Measurements from ENCODE around the gene AHR. TPM values are rescaled to one million over a fixed set of nuclear protein-coding genes. Genes with fewer than 3 reads are reported as not detected.
A peak's percentile ranks its signal among the peaks of the same experiment; 100 is the strongest.

The AHR gene
- total RNA-seq, 1 experiment from 2014 or later = 72.7 TPM

DNA sequence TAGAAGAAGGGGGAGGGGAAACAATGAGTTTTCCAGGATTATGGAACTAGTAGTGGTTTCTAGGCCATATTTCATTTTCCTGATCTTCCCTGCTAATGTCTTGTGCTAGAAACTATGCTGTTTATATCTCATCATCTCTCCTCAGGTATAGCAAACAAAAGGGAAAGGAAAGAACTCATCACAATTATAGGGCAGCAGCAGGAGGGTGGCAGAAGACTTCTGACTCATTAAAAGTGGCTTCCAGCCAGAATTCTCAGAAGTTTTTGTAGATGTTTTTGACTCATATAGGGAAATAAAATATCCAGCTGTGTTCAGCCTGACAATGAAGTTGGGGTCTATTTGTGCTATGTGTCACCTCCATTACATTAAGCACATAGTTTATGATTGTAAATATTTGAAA is 6.5 kb downstream of the AHR start:
- BruUV-seq (replicated peaks) = no TSS peak
- no peaks in the 10 kb centered on the region for H3K27me3 ChIP-seq (ENCODE audit: low read length)
- H3K9ac ChIP-seq (ENCODE audit: low read length) = no peak overlapping the region
- H3F3A ChIP-seq (ENCODE audit: low read length, unreplicated experiment) = no peaks in the 10 kb centered on the region
- ATAC-seq (peak; percentile 84), DNase-seq (peak; percentile 97)
- H3K4me3 ChIP-seq (ENCODE audit: low read length) = peak overlapping the region; percentile 55
- no peak overlapping the region for H2AFZ ChIP-seq (ENCODE audit: low read length)
- peaks cover 1% of the 10 kb centered on the region; the same call in 1 of the 2 replicates for H3K36me3 ChIP-seq (ENCODE audit: low read depth, low read length)
- peaks cover 98% of the 10 kb centered on the region for H3K79me2 ChIP-seq (ENCODE audit: low read length)
- H3K4me2 ChIP-seq (ENCODE audit: low read length) = peak overlapping the region; percentile 75
- no peaks in the 10 kb centered on the region for H3K9me3 ChIP-seq (ENCODE audit: low read length)
- H3K4me1 ChIP-seq (ENCODE audit: insufficient read depth, low read length) = peaks cover 50% of the 10 kb centered on the region
- peaks cover 91% of the 10 kb centered on the region for H4K20me1 ChIP-seq (ENCODE audit: low read length)
- ChIA-PET POLR2A (ENCODE audit: unreplicated experiment) (interaction anchor here (0.5 kb wide), 1 partner anchor 372 kb away, joined by 5 read pairs; no protein-coding TSS in a partner anchor), CTCF (interaction anchor here (0.6 to 0.7 kb wide), 2 partner anchors 344 to 414 kb away, joined by 3 read pairs; no protein-coding TSS in a partner anchor)
- intact Hi-C loops (cut with micrococcal nuclease) = loop anchor here (1.0 to 10.0 kb wide), 9 partner anchors 21 to 500 kb away; partner anchors contain the start of gene AGR2
- TF ChIP-seq EZH2phosphoT487 (IDR thresholded peaks at IDR 0.05; ENCODE audit: borderline replicate concordance, low read length) = no peak
- TF ChIP-seq EZH2 (IDR thresholded peaks at IDR 0.05; ENCODE audit: low read length, unreplicated experiment) = no peak
- TF ChIP-seq, protein P1, sequence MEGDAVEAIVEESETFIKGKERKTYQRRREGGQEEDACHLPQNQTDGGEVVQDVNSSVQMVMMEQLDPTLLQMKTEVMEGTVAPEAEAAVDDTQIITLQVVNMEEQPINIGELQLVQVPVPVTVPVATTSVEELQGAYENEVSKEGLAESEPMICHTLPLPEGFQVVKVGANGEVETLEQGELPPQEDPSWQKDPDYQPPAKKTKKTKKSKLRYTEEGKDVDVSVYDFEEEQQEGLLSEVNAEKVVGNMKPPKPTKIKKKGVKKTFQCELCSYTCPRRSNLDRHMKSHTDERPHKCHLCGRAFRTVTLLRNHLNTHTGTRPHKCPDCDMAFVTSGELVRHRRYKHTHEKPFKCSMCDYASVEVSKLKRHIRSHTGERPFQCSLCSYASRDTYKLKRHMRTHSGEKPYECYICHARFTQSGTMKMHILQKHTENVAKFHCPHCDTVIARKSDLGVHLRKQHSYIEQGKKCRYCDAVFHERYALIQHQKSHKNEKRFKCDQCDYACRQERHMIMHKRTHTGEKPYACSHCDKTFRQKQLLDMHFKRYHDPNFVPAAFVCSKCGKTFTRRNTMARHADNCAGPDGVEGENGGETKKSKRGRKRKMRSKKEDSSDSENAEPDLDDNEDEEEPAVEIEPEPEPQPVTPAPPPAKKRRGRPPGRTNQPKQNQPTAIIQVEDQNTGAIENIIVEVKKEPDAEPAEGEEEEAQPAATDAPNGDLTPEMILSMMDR (conservative IDR thresholded peaks at IDR 0.05; ENCODE audit: low read depth, low read length) = no peak
- no peaks in the 10 kb centered on the region for H3K9me2 ChIP-seq (replicated peaks; ENCODE audit: low read length)
- H3K27ac ChIP-seq (ENCODE audit: low read length) = peak overlapping the region; percentile 73

DNA sequence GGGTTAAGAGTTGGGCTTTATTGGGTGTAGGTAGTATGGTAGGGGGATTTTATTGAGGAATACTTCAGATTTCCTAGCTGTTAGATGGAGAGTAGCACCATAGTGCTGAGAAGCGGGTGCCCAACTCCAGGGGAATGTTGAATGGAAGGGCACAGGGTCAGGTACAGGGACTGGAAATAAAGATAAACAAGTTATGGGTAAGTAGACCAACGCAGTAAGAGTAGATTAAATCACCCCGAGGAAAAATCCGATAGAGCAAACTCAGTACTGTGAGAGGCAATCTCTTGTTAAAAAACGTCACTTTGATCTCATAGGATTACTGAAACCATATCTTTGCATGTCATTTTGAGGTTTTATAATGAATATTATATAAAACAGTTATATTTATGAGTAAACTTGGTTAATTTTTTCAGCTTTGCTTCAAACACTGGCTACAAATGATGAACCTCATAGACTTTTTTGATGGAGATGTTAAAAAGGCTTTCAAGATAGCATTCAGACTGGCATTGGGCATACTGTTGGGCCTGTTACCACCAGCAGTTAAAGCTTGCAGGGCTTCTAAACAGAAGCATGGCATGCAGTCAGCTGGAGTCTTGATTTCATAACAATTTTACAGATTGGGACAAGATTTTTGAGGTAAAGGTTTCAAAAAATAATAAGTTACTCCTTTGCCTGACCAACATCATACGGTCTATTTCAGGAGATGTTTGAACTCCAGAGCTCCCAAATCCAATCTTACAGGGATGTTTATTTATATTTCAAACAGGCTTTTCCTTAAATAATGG is 7.1 kb downstream of the AHR start:
- Histone ChIP-seq H3F3A (ENCODE audit: low read length, unreplicated experiment) (no peaks in the 10 kb centered on the region), H3K27ac (ENCODE audit: low read length) (peak overlapping the region; percentile 73), H3K79me2 (ENCODE audit: low read length) (peaks cover 97% of the 10 kb centered on the region), H3K9me3 (ENCODE audit: low read length) (no peaks in the 10 kb centered on the region), H2AFZ (ENCODE audit: low read length) (no peak overlapping the region), H3K36me3 (ENCODE audit: low read depth, low read length) (peaks cover 4% of the 10 kb centered on the region; the same call in 1 of the 2 replicates), H3K9ac (ENCODE audit: low read length) (0 out of 2 replicates have a peak overlapping the region, but pooled peaks have one; percentile 6), H4K20me1 (ENCODE audit: low read length) (peaks cover 88% of the 10 kb centered on the region), H3K4me3 (ENCODE audit: low read length) (peak overlapping the region; percentile 41), H3K4me1 (ENCODE audit: insufficient read depth, low read length) (peaks cover 50% of the 10 kb centered on the region), H3K27me3 (ENCODE audit: low read length) (no peaks in the 10 kb centered on the region), H3K9me2 (replicated peaks; ENCODE audit: low read length) (no peaks in the 10 kb centered on the region), H3K4me2 (ENCODE audit: low read length) (peak overlapping the region; percentile 75)
- TF ChIP-seq EZH2phosphoT487 (IDR thresholded peaks at IDR 0.05; ENCODE audit: borderline replicate concordance, low read length) = no peak
- TF ChIP-seq, protein P1 (conservative IDR thresholded peaks at IDR 0.05; ENCODE audit: low read depth, low read length) = no peak
- no peak for TF ChIP-seq EZH2 (IDR thresholded peaks at IDR 0.05; ENCODE audit: low read length, unreplicated experiment)
- ChIA-PET POLR2A (ENCODE audit: unreplicated experiment) (interaction anchor here (0.5 kb wide), 2 partner anchors 344 to 373 kb away, joined by 5 to 11 read pairs; no protein-coding TSS in a partner anchor), CTCF (interaction anchor here (0.6 to 0.7 kb wide), 2 partner anchors 343 to 414 kb away, joined by 3 read pairs; no protein-coding TSS in a partner anchor)
- DNase-seq = no peak
- no peak for ATAC-seq
- BruUV-seq (replicated peaks) = no TSS peak
- intact Hi-C loops (cut with micrococcal nuclease) = loop anchor here (1.0 to 10.0 kb wide), 7 partner anchors 21 to 501 kb away; partner anchors contain the start of gene AGR2

All from PC-3 (cell line).